Neural cell (in vitro differentiated cells): ENCODE measurements around the gene ADGRG1. TPM values are rescaled to one million over a fixed set of nuclear protein-coding genes. Genes with fewer than 3 reads are reported as not detected.

Experiments
- H2AFZ ChIP-seq: fragments of 200-600, 300-800 bp; sonication (generic), shearing (Covaris generic); 2 replicates; pipeline ENCODE4 v1.6.0; 2014; ENCODE audit warnings: low read depth, mild to moderate bottlenecking, antibody characterized with exemption, low read length, moderate library complexity
- H3F3A ChIP-seq: fragments of 200-600 bp; shearing (Covaris generic); 2 replicates; pipeline ENCODE4 v1.6.1; 2016; ENCODE audit warnings: mild to moderate bottlenecking, moderate library complexity, mixed read lengths, antibody characterized with exemption, low read length; ENCODE audit not compliant: insufficient read depth, poor library complexity, severe bottlenecking
- H3K27ac ChIP-seq: fragments of 200-600, 300-800 bp; sonication (generic), shearing (Covaris generic); 2 replicates; pipeline ENCODE4 v1.5.1; 2014; ENCODE audit warnings: mild to moderate bottlenecking, low read length, moderate library complexity
- H3K27me3 ChIP-seq: fragments of 300-800, 200-600 bp; sonication (generic), shearing (Covaris generic); 2 replicates; pipeline ENCODE4 v1.6.0; 2014; ENCODE audit warnings: mild to moderate bottlenecking, low read depth, low read length, moderate library complexity; ENCODE audit not compliant: insufficient read depth
- H3K36me3 ChIP-seq: fragments of 300-800, 200-600 bp; sonication (generic), shearing (Covaris generic); 2 replicates; pipeline ENCODE4 v1.5.1; 2014; ENCODE audit warnings: mild to moderate bottlenecking, antibody characterized with exemption, low read length, moderate library complexity; ENCODE audit not compliant: insufficient read depth
- H3K4me2 ChIP-seq: fragments of 300-800, 200-600 bp; sonication (generic), shearing (Covaris generic); 2 replicates; pipeline ENCODE4 v1.6.0; 2014; ENCODE audit warnings: mild to moderate bottlenecking, low read length
- H3K4me3 ChIP-seq: fragments of 300-800, 200-600 bp; sonication (generic), shearing (Covaris generic); 2 replicates; pipeline ENCODE4 v1.5.1; 2014; ENCODE audit warnings: mild to moderate bottlenecking, low read length, moderate library complexity
- H3K79me2 ChIP-seq: fragments of 200-600 bp; shearing (Covaris generic); replicated peaks from 2 replicates; pipeline ENCODE4 v1.6.0; 2014; ENCODE audit warnings: mild to moderate bottlenecking, low read length, moderate library complexity; ENCODE audit not compliant: insufficient read depth
- H3K9ac ChIP-seq: fragments of 300-800, 200-600 bp; sonication (generic), shearing (Covaris generic); 2 replicates; pipeline ENCODE4 v1.6.1; 2016; ENCODE audit warnings: mild to moderate bottlenecking, low read length, mixed read lengths
- H3K9me2 ChIP-seq: fragments of 200-600 bp; shearing (Covaris generic); 2 replicates; pipeline ENCODE4 v1.6.1; 2016; ENCODE audit warnings: mild to moderate bottlenecking, low read length, mixed read lengths; ENCODE audit not compliant: insufficient read depth
- H3K9me3 ChIP-seq: fragments of 200-600, 300-800 bp; sonication (generic), shearing (Covaris generic); 2 replicates; pipeline ENCODE4 v1.6.1; 2016; ENCODE audit warnings: mild to moderate bottlenecking, mixed run types, low read length, moderate library complexity, mixed read lengths
- H4K20me1 ChIP-seq: fragments of 200-600 bp; shearing (Covaris generic); 2 replicates; pipeline ENCODE4 v1.6.1; 2016; ENCODE audit warnings: mild to moderate bottlenecking, mixed run types; ENCODE audit not compliant: insufficient read depth
- CTCF ChIP-seq: fragments of 450-650 bp; IDR thresholded peaks from 2 replicates; pipeline ENCODE4 v1.5.1; 2014; ENCODE audit warnings: antibody characterized with exemption, mild to moderate bottlenecking, moderate library complexity; ENCODE audit not compliant: poor library complexity, severe bottlenecking
- EP300 ChIP-seq: fragments of 450-650 bp; conservative IDR thresholded peaks from 2 replicates; pipeline ENCODE4 v1.6.1; 2014; ENCODE audit warnings: antibody characterized with exemption, mild to moderate bottlenecking, moderate library complexity; ENCODE audit not compliant: poor library complexity, severe bottlenecking
- EZH2 ChIP-seq: fragments of 200-600, 300-800 bp; shearing (Covaris generic), sonication (generic); IDR thresholded peaks from 2 replicates; pipeline ENCODE4 v1.6.1; 2014; ENCODE audit warnings: antibody characterized with exemption, low read length, borderline replicate concordance, mild to moderate bottlenecking; ENCODE audit not compliant: insufficient read depth, poor library complexity, severe bottlenecking
- MXI1 ChIP-seq: fragments of 450-650 bp; conservative IDR thresholded peaks from 2 replicates; pipeline ENCODE4 v1.6.1; 2014; ENCODE audit warnings: antibody characterized with exemption, mild to moderate bottlenecking; ENCODE audit not compliant: poor library complexity, severe bottlenecking
- POLR2AphosphoS5 ChIP-seq: IDR thresholded peaks from 2 replicates; pipeline ENCODE4 v1.6.1; 2012
- RAD21 ChIP-seq: fragments of 450-650 bp; conservative IDR thresholded peaks from 2 replicates; pipeline ENCODE4 v1.6.1; 2014; ENCODE audit warnings: antibody characterized with exemption, mild to moderate bottlenecking, moderate library complexity
- REST ChIP-seq: IDR thresholded peaks from 2 replicates; pipeline ENCODE4 v1.6.1; 2012; ENCODE audit warnings: borderline replicate concordance
- SMC3 ChIP-seq: fragments of 450-650 bp; conservative IDR thresholded peaks from 2 replicates; pipeline ENCODE4 v1.6.1; 2014; ENCODE audit warnings: antibody characterized with exemption, mild to moderate bottlenecking, moderate library complexity; ENCODE audit not compliant: poor library complexity
- TAF1 ChIP-seq: IDR thresholded peaks from 2 replicates; pipeline ENCODE4 v1.6.1; 2012; ENCODE audit warnings: low read depth
- polyA plus RNA-seq: library from polyadenylated mRNA; depleted of rRNA; stranded (reverse); fragments of >200 nt; gene quantifications from 2 replicates; pipeline ENCODE4 v1.2.3, GENCODE V29; 2014

The ADGRG1 gene
- polyA plus RNA-seq, 1 donor from 2014 or later: 86.8 TPM

- TF ChIP-seq TAF1 (no peak), EP300 (no peak), EZH2 (no peak), CTCF (no peak), RAD21 (no peak), MXI1 (no peak), POLR2AphosphoS5 (no peak), REST (no peak), SMC3 (no peak)
- Histone ChIP-seq H3K9ac (no peak overlapping the region), H3F3A (no peaks in the 10 kb centered on the region), H3K4me3 (no peak overlapping the region), H3K36me3 (no peaks in the 10 kb centered on the region), H3K9me2 (no peaks in the 10 kb centered on the region), H3K27me3 (no peaks in the 10 kb centered on the region), H3K4me2 (no peak overlapping the region), H4K20me1 (no peaks in the 10 kb centered on the region), H3K9me3 (no peaks in the 10 kb centered on the region), H3K79me2 (no peaks in the 10 kb centered on the region), H2AFZ (no peak overlapping the region), H3K27ac (no peak overlapping the region)
Observed at GRCh38 chr16:57622361-57623250, 5.8 kb upstream of the ADGRG1 start.

GRCh38 chr16:57623251-57624043, 5.0 kb upstream of the ADGRG1 start:
- Histone ChIP-seq H3K4me3 (no peak overlapping the region), H2AFZ (no peak overlapping the region), H3K27ac (no peak overlapping the region)

More at GRCh38 chr16:57623251-57624043, 5.0 kb upstream of the ADGRG1 start:
- no peak overlapping the region for H3K4me2 ChIP-seq
- H3K79me2 ChIP-seq: no peaks in the 10 kb centered on the region
- no peaks in the 10 kb centered on the region for H3K36me3 ChIP-seq
- TF ChIP-seq POLR2AphosphoS5 (no peak), RAD21 (no peak), SMC3 (no peak), EP300 (no peak)
- no peaks in the 10 kb centered on the region for H3F3A ChIP-seq
- no peaks in the 10 kb centered on the region for H3K9me3 ChIP-seq
- H4K20me1 ChIP-seq: no peaks in the 10 kb centered on the region
- no peaks in the 10 kb centered on the region for H3K27me3 ChIP-seq
- H3K9me2 ChIP-seq: no peaks in the 10 kb centered on the region
- no peak overlapping the region for H3K9ac ChIP-seq
